Natural killer cell treated with Interleukin-12 subunit alpha and Interleukin-12 subunit beta and Interleukin-15 and Interleukin-18, amount 100 ng/mL, for 72 hours (primary cell): ENCODE results near the gene YJU2. TPM values are rescaled to one million over a fixed set of nuclear protein-coding genes. Genes with fewer than 3 reads are reported as not detected.
A peak's percentile ranks its signal among the peaks of the same experiment; 100 is the strongest.
"Not testable (repeated sequence)": the region's sequence is repeated elsewhere in the genome, so short reads cannot be mapped to it uniquely, and the experiment has no call there.

Source experiments
- ATAC-seq, 2 donors: fragments of 150-1000 bp; cut with Tn5 transposase in 1 of 2; sonication (Bioruptor Pico), chemical (Tn5 transposase) in 1 of 2; 2 replicates each; pipeline ENCODE4 v1.10.0; 2021
- DNase-seq: peaks from one replicate; pipeline ENCODE4 v3.0.0; 2022; ENCODE audit warnings: low spot score
- H3K27ac Mint-ChIP-seq, 2 donors: 1 replicate in 1 of 2; 2 replicates in 1 of 2; pipeline ENCODE4 v1.8.0; 2022; ENCODE audit warnings: mixed read lengths in 2 of 2, mild to moderate bottlenecking in 1 of 2, moderate library complexity in 1 of 2
- H3K27me3 Mint-ChIP-seq, 2 donors: 1 replicate in 1 of 2; 2 replicates in 1 of 2; pipeline ENCODE4 v1.8.0; 2022; ENCODE audit warnings: mixed read lengths in 2 of 2
- H3K36me3 Mint-ChIP-seq: one replicate; pipeline ENCODE4 v1.8.0; 2022; ENCODE audit warnings: mixed read lengths
- H3K4me1 Mint-ChIP-seq, 2 donors: 1 replicate in 1 of 2; 2 replicates in 1 of 2; pipeline ENCODE4 v1.8.0; 2022; ENCODE audit warnings: low read depth in 2 of 2, mixed read lengths in 2 of 2, mild to moderate bottlenecking in 1 of 2
- H3K4me3 Mint-ChIP-seq: one replicate; pipeline ENCODE4 v1.8.0; 2022; ENCODE audit warnings: mixed read lengths
- H3K9me3 Mint-ChIP-seq: 2 replicates; pipeline ENCODE4 v1.8.0; 2022; ENCODE audit warnings: mixed read lengths
- total RNA-seq, 2 donors: library from RNA; stranded (reverse); gene quantifications; one replicate each; pipeline ENCODE4 v1.2.3, GENCODE V29; 2022

The YJU2 gene
- total RNA-seq, 2 donors from 2014 or later: 30.2 to 33.3 TPM

DNA sequence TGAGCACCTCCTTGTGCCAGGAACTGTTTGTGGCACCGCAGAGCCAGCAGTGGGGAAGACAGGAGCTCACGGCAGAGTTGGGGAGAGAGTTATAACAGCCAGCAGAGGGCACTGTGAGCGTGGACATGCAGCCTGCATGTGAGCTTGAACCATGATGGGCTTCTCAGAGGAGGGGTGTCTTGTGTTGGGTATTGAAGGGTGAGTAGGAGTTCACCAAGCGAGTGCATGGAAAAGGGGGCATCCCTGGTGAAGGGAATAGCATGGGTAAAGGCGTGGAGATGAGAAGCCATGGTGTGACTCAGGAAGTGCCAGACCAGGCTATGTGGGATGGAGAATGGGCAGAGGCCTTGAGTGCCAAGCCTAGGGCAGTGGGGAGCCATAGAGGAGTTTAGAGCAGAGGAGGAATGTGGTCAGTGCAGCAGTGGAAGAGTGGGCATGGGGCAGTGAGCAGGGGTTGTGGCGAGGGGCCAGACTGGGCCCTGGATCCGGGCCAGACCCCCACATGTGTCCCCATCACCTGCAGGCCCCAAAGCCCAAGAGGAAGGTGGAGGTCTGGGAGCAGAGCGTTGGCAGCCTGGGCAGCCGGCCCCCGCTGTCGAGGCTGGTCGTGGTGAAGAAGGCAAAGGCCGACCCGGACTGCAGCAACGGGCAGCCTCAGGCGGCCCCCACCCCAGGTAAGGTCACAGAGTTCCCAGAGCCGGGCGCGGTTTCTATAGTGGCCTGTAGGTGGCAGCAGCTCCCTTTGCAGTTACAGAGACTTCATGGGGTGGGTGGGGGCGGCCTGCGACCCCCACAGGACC is 20.4 kb downstream of the YJU2 start:
- H3K27me3 Mint-ChIP-seq: no peaks in the 10 kb centered on the region
- H3K9me3 Mint-ChIP-seq: no peaks in the 10 kb centered on the region
- ATAC-seq (peak; percentile 56 to 66), DNase-seq (no peak)
- H3K4me3 Mint-ChIP-seq: no peak overlapping the region
- peaks cover 11% of the 10 kb centered on the region for H3K36me3 Mint-ChIP-seq
- H3K4me1 Mint-ChIP-seq: peaks cover 23 to 26% of the 10 kb centered on the region in 2 donors
- H3K27ac Mint-ChIP-seq: peak overlapping the region; percentile 87 to 88

DNA sequence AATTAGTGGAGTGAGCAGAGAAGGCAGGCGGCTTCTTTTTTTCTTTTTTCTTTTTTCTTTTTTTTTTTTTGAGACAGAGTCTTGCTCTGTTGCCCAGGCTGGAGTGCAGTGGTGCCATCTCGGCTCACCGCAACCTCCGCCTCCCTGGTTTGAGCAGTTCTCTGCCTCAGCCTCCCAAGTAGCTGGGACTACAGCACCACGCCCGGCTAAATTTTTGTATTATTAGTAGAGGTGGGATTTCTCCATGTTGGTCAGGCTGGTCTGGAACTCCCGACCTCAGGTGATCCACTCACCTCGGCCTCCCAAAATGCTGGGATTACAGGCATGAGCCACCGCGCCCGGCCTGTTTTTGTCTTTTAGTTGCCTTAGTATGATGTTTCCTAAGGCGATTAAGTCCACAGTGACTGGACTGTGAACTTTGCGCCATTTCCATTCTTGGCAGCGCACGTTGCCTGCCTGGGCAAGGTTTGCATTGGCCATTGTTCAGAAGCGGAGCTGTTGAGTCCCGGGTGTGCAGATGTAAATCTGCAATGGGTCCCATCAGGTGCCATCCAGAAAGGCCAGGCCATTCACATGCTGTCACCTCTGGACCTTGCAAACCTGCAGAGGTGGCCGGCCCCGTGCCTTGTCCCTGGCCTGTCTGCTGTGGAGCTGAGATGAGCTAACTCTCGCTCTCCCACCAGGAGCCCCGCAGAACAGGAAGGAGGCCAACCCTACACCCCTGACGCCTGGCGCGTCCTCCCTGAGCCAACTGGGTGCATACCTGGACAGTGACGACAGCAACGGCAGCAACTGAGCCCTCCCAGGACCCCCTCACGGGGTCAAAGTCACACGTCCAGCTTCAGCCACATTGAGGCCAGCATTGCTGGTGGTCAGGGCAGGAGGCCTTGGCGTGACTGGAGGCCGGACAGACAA is 21.3 kb downstream of the YJU2 start:
- no peak overlapping the region for H3K4me3 Mint-ChIP-seq
- no peaks in the 10 kb centered on the region for H3K9me3 Mint-ChIP-seq
- H3K36me3 Mint-ChIP-seq: peaks cover 11% of the 10 kb centered on the region
- DNase-seq: no peak
- peaks cover 23 to 26% of the 10 kb centered on the region in 2 donors for H3K4me1 Mint-ChIP-seq
- no peak for ATAC-seq
- peak overlapping the region in 1 of 2 donors; percentile 87 for H3K27ac Mint-ChIP-seq
- no peaks in the 10 kb centered on the region for H3K27me3 Mint-ChIP-seq

DNA sequence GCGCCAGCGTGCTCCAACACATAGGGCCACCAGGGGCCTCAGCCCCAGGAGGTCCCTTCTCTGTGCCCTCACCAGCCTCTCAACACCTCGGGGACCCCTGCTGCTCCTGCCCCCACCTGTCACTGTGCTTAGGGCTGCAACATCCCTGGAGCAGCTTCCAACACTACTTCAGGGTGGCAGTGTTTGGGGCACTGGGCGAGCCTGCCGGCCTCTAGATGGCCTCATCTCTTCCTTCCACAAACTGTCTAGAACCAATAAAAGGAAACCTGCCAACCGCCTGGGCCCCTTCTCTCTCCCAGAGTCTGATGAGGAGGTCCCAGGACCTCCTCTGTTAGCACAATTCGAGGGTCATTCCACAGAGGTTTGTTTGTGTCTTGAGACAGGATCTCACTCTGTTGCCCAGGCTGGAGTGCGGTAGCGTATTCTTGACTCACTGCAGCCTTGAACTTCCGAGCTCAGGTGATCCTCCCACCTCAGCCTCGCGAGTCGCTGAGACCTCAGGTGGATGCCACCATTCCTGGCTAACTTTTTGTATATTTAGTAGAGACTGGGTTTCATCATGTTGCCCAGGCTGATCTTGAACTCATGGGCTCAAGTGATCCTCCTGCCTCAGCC is 22.0 kb downstream of the YJU2 start:
- H3K36me3 Mint-ChIP-seq: peaks cover 11% of the 10 kb centered on the region
- H3K9me3 Mint-ChIP-seq: no peaks in the 10 kb centered on the region
- DNase-seq (no peak), ATAC-seq (no peak)
- no peak overlapping the region for H3K4me3 Mint-ChIP-seq
- H3K27me3 Mint-ChIP-seq: no peaks in the 10 kb centered on the region
- H3K27ac Mint-ChIP-seq: no peak overlapping the region
- H3K4me1 Mint-ChIP-seq: peaks cover 23 to 26% of the 10 kb centered on the region in 2 donors

DNA sequence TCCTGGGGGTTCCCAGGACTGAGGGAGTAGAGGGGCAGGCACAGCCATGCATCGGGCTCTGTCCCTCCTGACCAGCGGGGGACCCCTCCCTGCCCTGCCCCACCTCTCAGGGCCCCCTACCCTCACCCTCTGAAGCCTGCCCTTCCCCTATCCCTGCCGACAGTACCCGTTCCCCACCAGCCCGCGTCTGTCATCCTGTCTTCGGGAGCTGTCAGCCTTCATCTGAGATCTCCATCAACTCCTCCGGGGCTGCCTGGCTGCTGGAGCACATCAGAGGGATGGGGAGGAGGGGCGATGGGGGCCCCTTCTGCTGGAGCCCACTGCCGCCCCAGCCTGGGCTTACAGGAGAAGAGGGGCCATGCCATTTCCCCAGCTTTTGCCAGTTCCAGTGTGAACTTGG is 26.0 kb downstream of the YJU2 start:
- ATAC-seq: peak in 1 of 2 donors; percentile 17
- DNase-seq: no peak
- H3K27ac Mint-ChIP-seq: no peak overlapping the region
- H3K27me3 Mint-ChIP-seq: no peaks in the 10 kb centered on the region
- H3K36me3 Mint-ChIP-seq: no peaks in the 10 kb centered on the region
- H3K4me1 Mint-ChIP-seq: peaks cover 0 to 2% of the 10 kb centered on the region in 2 donors
- no peaks in the 10 kb centered on the region for H3K9me3 Mint-ChIP-seq
- no peak overlapping the region for H3K4me3 Mint-ChIP-seq

DNA sequence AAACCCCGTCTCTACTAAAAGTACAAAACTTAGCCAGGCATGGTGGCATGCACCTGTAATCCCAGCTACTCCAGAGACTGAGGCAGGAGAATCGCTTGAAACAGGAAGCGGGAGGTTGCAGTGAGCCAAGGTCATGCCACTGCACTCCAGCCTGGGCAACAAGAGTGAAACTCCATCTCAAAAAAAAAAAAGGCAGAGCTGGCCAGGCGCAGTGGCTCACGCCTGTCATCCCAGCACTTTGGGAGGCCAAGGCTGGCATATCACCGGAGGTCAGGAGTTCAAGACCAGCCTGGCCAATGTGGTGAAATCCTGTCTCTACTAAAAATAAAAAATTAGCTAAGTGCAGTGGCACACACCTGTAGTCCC is 27.4 kb downstream of the YJU2 start:
- H3K27me3 Mint-ChIP-seq, H3K4me3 Mint-ChIP-seq, H3K36me3 Mint-ChIP-seq, ATAC-seq, DNase-seq, H3K27ac Mint-ChIP-seq, H3K9me3 Mint-ChIP-seq, H3K4me1 Mint-ChIP-seq: not testable (repeated sequence)

DNA sequence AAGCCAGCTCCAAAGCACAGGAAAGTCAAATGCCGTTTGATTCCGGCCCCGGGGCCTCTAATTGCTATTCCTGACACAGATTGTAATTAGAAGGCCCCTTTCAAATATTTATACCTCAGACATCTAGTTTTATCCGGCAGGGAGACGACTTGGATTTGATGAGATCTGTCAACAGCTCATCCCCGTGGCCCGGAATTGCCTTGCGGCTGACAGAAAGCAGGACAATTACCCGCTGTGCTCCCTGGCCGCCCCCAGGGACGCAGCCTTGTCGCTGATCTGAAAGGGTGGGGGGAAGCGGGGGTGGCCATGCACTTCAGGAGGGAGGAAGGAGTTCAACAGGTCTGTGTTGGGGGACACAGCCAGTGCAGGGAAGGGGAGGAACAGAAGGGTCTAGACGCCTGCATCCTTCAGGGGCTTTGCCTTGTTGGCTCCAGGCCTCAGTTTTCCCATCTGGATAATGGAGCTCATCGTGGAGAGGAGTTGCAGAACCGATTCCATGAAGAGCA is 30.4 kb downstream of the YJU2 start:
- H3K4me1 Mint-ChIP-seq: peaks cover 0 to 6% of the 10 kb centered on the region in 2 donors

DNA sequence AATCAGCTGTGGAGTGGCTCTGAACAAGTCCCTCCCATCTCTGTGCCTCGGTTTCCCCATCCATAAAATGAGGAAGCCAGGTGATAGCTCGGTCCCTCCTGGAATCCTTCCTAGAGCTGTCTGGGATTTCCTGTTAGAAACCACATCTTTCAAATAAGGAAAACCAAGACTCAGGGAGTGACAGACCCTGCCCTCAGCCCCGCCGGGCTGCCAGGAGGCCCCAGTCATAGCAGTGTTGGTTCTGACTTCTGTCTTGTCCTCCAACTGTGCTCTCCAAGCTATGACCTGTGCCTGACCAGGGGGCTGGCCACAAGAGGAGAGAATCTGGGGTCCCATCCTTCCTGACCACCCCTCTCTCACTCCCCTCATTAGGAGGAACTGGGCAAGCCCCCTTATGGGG is 31.1 kb downstream of the YJU2 start:
- no peak for DNase-seq
- ATAC-seq: no peak
- no peaks in the 10 kb centered on the region for H3K9me3 Mint-ChIP-seq
- H3K27me3 Mint-ChIP-seq: peaks cover 6 to 14% of the 10 kb centered on the region in 2 donors
- H3K36me3 Mint-ChIP-seq: no peaks in the 10 kb centered on the region
- H3K4me3 Mint-ChIP-seq: no peak overlapping the region
- no peak overlapping the region for H3K27ac Mint-ChIP-seq
- peaks cover 0 to 6% of the 10 kb centered on the region in 2 donors for H3K4me1 Mint-ChIP-seq

More for the DNA sequence above, 30.4 kb downstream of the YJU2 start:
- H3K36me3 Mint-ChIP-seq: no peaks in the 10 kb centered on the region
- H3K27me3 Mint-ChIP-seq: peaks cover 6 to 14% of the 10 kb centered on the region in 2 donors
- no peak overlapping the region for H3K27ac Mint-ChIP-seq
- H3K4me3 Mint-ChIP-seq: no peak overlapping the region
- ATAC-seq: no peak
- DNase-seq: no peak
- H3K9me3 Mint-ChIP-seq: no peaks in the 10 kb centered on the region

DNA sequence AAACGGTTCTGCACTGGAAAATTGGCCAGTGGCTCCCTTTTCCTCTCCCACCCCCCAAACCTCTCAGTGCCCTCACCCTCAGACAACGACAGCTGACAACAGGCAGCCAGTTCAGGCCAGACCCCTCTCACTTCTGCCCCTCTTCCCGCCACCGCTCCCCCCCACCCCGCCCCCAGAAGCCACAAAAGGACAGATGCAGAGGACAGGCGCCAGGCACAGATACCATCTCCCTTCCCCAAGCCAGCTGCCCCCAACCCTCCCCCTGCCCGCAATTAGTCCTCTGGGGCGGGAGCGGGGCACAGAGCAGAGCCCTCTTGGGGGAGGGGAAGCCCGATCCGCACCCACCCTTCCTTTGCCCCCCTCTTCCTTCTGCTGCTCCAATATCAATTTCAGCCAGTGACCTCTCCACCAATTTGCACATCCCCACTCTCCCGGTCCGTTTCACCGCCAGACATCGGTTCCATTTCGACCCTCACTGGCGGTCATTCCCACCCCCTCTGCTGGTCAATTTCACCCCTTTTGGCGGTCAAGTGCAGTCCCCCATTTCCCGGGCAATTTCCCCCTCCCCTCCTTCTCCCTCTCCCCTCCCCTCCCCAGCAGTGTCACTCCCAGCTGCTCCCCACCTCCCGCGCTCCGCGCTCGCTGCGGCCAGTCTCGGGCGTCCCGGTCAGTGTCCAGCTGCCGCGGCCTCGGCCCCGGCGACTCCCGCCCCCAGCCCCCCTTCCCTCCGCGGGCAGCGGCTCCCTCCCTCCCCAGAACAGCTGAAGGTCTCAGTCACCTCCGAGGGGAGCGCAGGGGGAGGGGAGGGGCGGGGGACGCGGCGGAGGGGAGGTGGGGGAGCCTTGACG is 31.8 kb downstream of the YJU2 start, which contains the start of gene SHD:
TSS of gene SHD (plus strand) at position 848 of the 848 bp plus-strand sequence. CDS start 798 bp downstream, outside the sequence.
- ATAC-seq: no peak
- no peaks in the 10 kb centered on the region for H3K36me3 Mint-ChIP-seq
- no peak within 1 kb of the TSS for H3K27ac Mint-ChIP-seq
- H3K4me1 Mint-ChIP-seq: peaks cover 0 to 6% of the 10 kb centered on the region in 2 donors
- DNase-seq: no peak
- no peak within 1 kb of the TSS for H3K4me3 Mint-ChIP-seq
- peaks cover 6 to 14% of the 10 kb centered on the region in 2 donors for H3K27me3 Mint-ChIP-seq
- H3K9me3 Mint-ChIP-seq: no peaks in the 10 kb centered on the region

DNA sequence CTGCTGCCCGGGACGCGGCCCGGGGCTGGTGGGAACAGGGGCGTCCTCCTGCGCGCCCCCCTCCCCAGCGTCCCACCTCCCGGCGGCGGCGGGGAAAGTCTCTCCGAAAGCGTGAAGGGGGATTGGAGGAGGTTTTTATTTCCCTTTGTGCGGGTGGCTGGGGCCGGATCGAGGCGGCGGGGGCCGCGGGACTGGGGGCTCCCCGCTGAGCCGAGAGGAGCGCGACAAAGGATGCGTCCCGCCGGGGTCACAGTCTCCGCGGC is 32.3 kb downstream of the YJU2 start:
- no peak overlapping the region for H3K4me3 Mint-ChIP-seq
- peaks cover 0 to 6% of the 10 kb centered on the region in 2 donors for H3K4me1 Mint-ChIP-seq
- H3K9me3 Mint-ChIP-seq: no peaks in the 10 kb centered on the region
- H3K27ac Mint-ChIP-seq: no peak overlapping the region
- DNase-seq (no peak), ATAC-seq (no peak)
- peaks cover 6 to 14% of the 10 kb centered on the region in 2 donors for H3K27me3 Mint-ChIP-seq
- H3K36me3 Mint-ChIP-seq: no peaks in the 10 kb centered on the region

DNA sequence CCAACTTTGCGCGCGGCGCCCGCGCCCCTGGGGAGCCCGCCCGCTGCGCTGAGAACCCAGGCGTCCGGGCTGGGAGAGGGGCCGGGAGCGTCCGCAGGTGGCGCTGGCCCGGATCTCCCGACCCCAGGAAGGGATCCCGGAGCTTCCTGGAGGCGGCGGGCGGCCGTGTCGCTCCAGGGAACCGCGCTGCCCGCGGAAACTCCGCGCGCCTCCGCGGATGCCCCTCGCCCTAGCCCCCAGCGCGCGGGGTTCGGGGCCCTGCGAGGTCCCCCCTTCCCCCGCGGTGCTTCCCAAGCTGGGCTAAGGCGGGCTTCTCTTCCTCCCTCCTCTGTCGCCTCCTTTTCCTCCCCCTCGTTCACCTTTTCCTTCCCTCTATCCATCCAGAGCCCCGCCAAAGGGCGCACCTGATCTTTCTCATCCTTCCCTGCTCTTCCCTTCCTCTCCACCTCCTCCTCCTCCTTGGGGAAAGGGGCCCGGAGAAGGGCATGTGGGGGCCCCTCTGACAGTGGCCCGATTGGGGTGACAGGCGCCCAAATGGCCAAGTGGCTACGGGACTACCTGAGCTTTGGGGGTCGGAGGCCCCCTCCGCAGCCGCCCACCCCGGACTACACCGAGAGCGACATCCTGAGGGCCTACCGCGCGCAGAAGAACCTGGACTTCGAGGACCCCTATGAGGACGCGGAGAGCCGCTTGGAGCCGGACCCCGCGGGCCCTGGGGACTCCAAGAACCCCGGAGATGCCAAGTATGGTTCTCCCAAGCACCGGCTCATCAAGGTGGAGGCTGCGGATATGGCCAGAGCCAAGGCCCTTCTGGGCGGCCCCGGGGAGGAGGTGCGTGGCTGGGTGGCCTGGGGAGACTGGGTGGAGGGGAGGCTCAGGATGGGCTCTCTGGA is 32.9 kb downstream of the YJU2 start:
- Mint-ChIP-seq H3K4me1 (peaks cover 0 to 6% of the 10 kb centered on the region in 2 donors), H3K36me3 (no peaks in the 10 kb centered on the region), H3K9me3 (no peaks in the 10 kb centered on the region), H3K27ac (no peak overlapping the region), H3K4me3 (no peak overlapping the region), H3K27me3 (peaks cover 6 to 14% of the 10 kb centered on the region in 2 donors)
- ATAC-seq (no peak), DNase-seq (no peak)

DNA sequence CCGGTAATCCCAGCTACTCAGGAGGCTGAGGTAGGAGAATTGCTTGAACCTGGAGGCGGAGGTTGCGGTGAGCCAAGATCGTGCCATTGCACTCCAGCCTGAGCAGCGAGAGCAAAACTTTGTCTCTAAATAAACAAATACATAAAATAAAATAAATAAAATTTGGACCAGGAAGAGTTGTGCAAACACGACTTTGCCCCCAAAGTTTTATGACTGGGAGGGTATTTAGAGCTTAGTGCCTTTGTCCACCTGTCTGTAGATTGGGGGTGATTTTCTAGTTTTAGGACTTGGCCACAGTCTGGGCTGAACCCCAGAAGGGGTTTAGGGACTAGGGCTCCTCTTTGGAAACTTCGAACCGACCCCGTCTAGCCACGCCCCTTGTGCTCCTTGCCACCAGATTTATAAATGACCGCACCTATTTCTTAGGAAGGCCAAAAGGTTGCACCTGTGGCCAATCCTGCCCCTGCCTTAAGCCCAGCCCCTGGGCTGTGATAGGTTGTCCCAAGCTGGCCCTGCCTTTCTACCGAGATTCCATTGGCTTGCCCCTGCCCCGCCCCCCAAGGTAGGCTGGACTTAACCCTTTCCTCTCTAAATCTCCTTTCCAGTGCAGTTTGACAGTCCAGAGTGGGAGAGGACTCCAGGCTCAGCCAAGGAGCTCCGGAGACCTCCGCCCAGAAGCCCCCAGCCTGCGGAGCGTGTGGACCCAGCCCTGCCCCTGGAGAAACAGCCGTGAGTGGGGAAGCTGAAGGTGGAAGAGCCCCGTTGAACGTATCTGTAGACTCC is 37.5 kb downstream of the YJU2 start:
- Mint-ChIP-seq H3K27ac (no peak overlapping the region), H3K4me3 (no peak overlapping the region), H3K27me3 (peaks cover 5 to 7% of the 10 kb centered on the region in 2 donors), H3K4me1 (peaks cover 0 to 3% of the 10 kb centered on the region in 2 donors), H3K36me3 (no peaks in the 10 kb centered on the region), H3K9me3 (no peaks in the 10 kb centered on the region)
- DNase-seq: no peak
- ATAC-seq: no peak

DNA sequence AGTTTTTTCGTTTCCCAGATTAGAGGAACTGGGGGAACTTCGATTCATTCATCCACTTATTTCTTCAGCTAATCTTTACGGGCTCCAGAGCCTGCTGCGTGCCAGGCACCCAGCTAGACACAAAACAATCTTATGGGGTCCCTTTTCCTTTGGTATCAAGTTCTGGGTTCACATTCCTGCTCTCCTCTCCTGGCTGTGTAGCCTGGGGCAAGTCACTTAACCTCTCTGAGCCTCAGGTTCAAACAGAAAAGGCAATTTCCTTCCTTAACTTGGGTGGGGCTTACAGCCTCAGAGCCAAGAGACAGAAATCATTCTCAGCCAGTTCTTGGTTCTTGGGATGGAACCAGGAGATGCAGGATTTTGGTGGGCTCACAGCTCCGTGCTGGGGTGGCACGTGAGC is 38.1 kb downstream of the YJU2 start:
- H3K27ac Mint-ChIP-seq: no peak overlapping the region
- peaks cover 2% of the 10 kb centered on the region in 2 donors for H3K27me3 Mint-ChIP-seq
- H3K4me3 Mint-ChIP-seq: no peak overlapping the region
- H3K36me3 Mint-ChIP-seq: no peaks in the 10 kb centered on the region
- no peaks in the 10 kb centered on the region for H3K9me3 Mint-ChIP-seq
- no peak for ATAC-seq
- H3K4me1 Mint-ChIP-seq: no peaks in the 10 kb centered on the region
- no peak for DNase-seq
